WI38 (cell line): ENCODE results near the gene BBX.

ENCODE experiments used
- H3K4me3 ChIP-seq: 2 replicates; pipeline ENCODE4 v1.5.1; 2011; ENCODE audit warnings: low read depth, mild to moderate bottlenecking, control low read depth, low read length
- CTCF ChIP-seq: IDR thresholded peaks from 2 replicates; pipeline ENCODE4 v1.5.1; 2012; ENCODE audit warnings: low read depth, mild to moderate bottlenecking, control low read depth, low read length

Gene BBX

GRCh38 chr3:107612664-107613084, 89.9 kb downstream of the BBX start:
- no peak overlapping the region for H3K4me3 ChIP-seq
- no peak for TF ChIP-seq CTCF

- H3K4me3 ChIP-seq = no peak overlapping the region
- TF ChIP-seq CTCF = no peak
Measured at GRCh38 chr3:107619549-107619948, 96.8 kb downstream of the BBX start.

GRCh38 chr3:107620534-107620933, 97.8 kb downstream of the BBX start:
- TF ChIP-seq CTCF = no peak
- H3K4me3 ChIP-seq = no peak overlapping the region

DNA sequence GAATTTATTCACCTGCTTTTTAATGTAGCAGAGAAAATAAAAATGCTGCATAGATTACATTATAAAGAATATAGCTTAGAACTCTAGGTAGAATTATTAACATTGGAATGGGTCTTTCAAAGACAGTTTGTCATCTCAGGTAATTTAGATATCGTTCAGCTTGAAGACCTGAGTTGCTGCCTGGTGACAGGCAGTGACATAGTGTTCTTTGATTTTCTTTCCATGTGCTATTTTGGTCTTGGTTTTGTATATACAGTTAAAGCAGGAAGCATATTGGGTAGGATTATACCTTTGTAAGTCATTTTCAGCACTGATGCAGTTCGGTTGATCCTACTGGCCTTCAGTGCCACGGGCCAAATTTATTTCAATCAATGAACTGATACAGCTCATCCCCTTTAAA, 98.7 kb downstream of the BBX start:
- TF ChIP-seq CTCF = no peak

GRCh38 chr3:107627962-107628542, 105.3 kb downstream of the BBX start:
- no peak overlapping the region for H3K4me3 ChIP-seq
- no peak for TF ChIP-seq CTCF

More for the DNA sequence above, 98.7 kb downstream of the BBX start:
- H3K4me3 ChIP-seq = no peak overlapping the region

DNA sequence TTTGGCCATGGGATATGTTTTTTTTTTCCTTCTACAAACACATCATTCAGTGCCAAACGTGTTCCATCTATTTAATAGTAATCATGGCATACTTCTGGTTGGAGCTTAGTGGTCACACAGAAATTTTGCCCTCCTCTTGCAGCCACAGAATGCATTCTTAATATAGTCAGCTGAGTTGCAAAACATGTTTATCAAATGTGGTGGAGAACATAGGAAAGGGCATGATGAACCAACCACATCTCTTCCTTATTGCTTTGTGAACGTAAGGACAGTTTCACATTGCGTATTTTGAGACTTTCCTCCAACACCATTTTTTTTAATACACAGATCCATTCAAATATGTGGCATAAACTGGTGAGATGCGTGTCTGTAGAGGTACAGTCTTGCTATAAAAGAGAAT, 106.8 kb downstream of the BBX start:
- TF ChIP-seq CTCF = no peak
- no peak overlapping the region for H3K4me3 ChIP-seq

- H3K4me3 ChIP-seq = no peak overlapping the region
- TF ChIP-seq CTCF = no peak
Measured at GRCh38 chr3:107630779-107631178, 108.0 kb downstream of the BBX start.
